Psoas muscle (tissue), 8 donors: ENCODE data around the gene C10orf67. TPM values are rescaled to one million over a fixed set of nuclear protein-coding genes. Genes with fewer than 3 reads are reported as not detected.
A peak's percentile ranks its signal among the peaks of the same experiment; 100 is the strongest.
"Not testable (repeated sequence)": the region's sequence is repeated elsewhere in the genome, so short reads cannot be mapped to it uniquely, and the experiment has no call there.

Experiments used
- ATAC-seq, 4 donors: fragments of 200-7000 bp; cut with Tn5 transposase; one replicate each; pipeline ENCODE4 v1.9.1; 2020; ENCODE audit warnings: moderate library complexity in 3 of 4, mild to moderate bottlenecking in 2 of 4
- DNase-seq, 2 donors: peaks; one replicate each; pipeline ENCODE4 v3.0.0-alpha.2; 2020
- H3K27ac ChIP-seq: fragments of 200-600 bp; one replicate; pipeline ENCODE4 v1.8.0; 2022
- H3K27me3 ChIP-seq, 3 donors: fragments of 200-600 bp in 1 of 3; one replicate each; pipeline versions ENCODE4 v1.6.1 to v1.8.0; 2013 to 2022; ENCODE audit warnings: low read length in 2 of 3, mild to moderate bottlenecking in 2 of 3, moderate library complexity in 1 of 3; ENCODE audit not compliant: insufficient read depth in 3 of 3
- H3K36me3 ChIP-seq, 2 donors: fragments of 200-600 bp in 1 of 2; one replicate each; pipeline versions ENCODE4 v1.6.1 to v1.8.0; 2013 to 2022; ENCODE audit warnings: low read depth in 1 of 2, mild to moderate bottlenecking in 1 of 2, moderate library complexity in 1 of 2; ENCODE audit not compliant: insufficient read depth in 1 of 2
- H3K4me1 ChIP-seq: fragments of 200-600 bp; one replicate; pipeline ENCODE4 v1.8.0; 2022
- H3K4me3 ChIP-seq: fragments of 200-600 bp; one replicate; pipeline ENCODE4 v1.8.0; 2022; ENCODE audit warnings: mild to moderate bottlenecking
- H3K9me3 ChIP-seq: fragments of 200-600 bp; one replicate; pipeline ENCODE4 v1.8.0; 2022
- CTCF ChIP-seq: fragments of 200-600 bp; IDR thresholded peaks from one replicate; pipeline ENCODE4 v1.8.0; 2022; ENCODE audit warnings: antibody characterized with exemption
- WGBS, 3 donors: extraction: QIAGEN DNeasy Blood & Tissue Kit; methylation state at CpG; one replicate each; pipeline versions ENCODE4 v1.1.6 to v1.1.7; 2013; 5-methylcytosine and 5-hydroxymethylcytosine counted together
- intact Hi-C, 2 donors: fragments of 100-400 bp; cut with DNase I; formaldehyde crosslinking; loops; one replicate each; pipeline versions ENCODE4 v1.11.0 to v1.14.2; 2022
- long read RNA-seq, 2 donors: library from polyadenylated mRNA; unstranded; transcript quantifications; one replicate each; pipeline ENCODE4 v2.0.0, GENCODE V29; 2021
- polyA plus RNA-seq, 3 donors: library from polyadenylated mRNA; stranded (reverse); fragments of 200-250 nt; gene quantifications; one replicate each; pipeline ENCODE4 v1.2.3, GENCODE V29; 2013
- total RNA-seq, 4 donors: library from RNA; stranded (reverse); fragmentation: NEBNext Ultra II Directional in 2 of 4; extraction: Animal tissue kit (Norgen Biotek cat#: 25700) in 2 of 4; gene quantifications; one replicate each; pipeline versions ENCODE4 v1.2.1 to v1.2.4, GENCODE V29; 2021 to 2023
- donor health status: healthy with polysubstance abuse.
- donor health status: DM: no; HTN: no; CAD: no; lungs with moderate emphysema.
- donor health status: Bipolar disorder and iron deficiency.
- donor health status: healthy.
- donor health status: DM: yes; HTN: yes; CAD: no.
- donor health status: DM: no; HTN: no; CAD: no.
- donor health status: DM: no; HTN: no; CAD: no.
- donor health status: DM: yes; HTN: yes; CAD: no.

Gene C10orf67
- under 1 TPM in 2 of 4 donors, not detected in 2; 0.30 to 0.67 TPM for total RNA-seq
- under 1 TPM; 0.01 to 0.06 (median 0.03) TPM for polyA plus RNA-seq
- long read RNA-seq, donor 1, partial matches to known transcripts, result 0 of 1 reads
- long read RNA-seq, donor 1, other reads (novel, unspliced or antisense), result 0 of 1 reads
- long read RNA-seq, donor 2, result 0 reads

DNA sequence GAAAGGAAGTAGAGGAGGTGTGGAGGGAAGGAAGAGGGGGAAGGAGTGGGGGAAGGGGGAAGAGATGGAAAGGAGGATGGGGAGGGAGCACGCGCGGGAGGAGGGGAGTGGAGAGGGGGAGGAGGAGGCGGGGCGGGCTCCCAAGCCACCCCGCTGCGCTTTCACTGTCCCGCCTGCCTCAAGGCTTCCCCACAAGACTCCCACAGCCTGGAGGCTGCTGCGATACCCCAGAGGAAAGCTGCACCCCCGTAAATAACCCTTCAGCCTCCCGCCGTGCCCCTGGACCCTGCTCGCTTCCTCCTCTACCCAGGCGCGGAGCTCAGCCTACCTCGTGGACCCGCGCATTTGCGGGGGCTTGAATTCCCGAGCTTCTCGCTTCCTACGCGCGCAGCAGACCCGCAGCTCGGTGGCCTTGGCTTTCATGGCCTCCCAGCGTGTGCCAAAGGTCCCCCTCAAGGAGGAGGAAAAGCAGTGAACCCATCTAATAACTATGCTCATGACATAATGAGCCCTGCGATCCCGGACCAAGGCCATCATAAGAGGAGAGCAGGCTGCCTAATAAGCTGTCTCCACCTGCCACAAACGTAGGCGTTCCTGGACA lies at the start of gene C10orf67:
Gene C10orf67, minus strand, starts transcription at position 557 of the 601 bp plus-strand sequence. Its CDS starts 23 bp downstream, at position 534.
- Histone ChIP-seq H3K27me3 (no peaks in the 10 kb centered on the region), H3K36me3 (no peaks in the 10 kb centered on the region), H3K9me3 (no peaks in the 10 kb centered on the region), H3K4me3 (peak within 1 kb of the TSS; percentile 68), H3K27ac (no peak within 1 kb of the TSS), H3K4me1 (peaks cover 16% of the 10 kb centered on the region)
- intact Hi-C loops, result no loop called here
- TF ChIP-seq CTCF, result no peak
- 0 to 2% (median 1%) methylated on average over 22 to 31 of the region's 31 CpGs for WGBS, 3 donors
- ATAC-seq, result peak; percentile 27 to 52 (median 44)
- DNase-seq, result peak; percentile 21 to 58

DNA sequence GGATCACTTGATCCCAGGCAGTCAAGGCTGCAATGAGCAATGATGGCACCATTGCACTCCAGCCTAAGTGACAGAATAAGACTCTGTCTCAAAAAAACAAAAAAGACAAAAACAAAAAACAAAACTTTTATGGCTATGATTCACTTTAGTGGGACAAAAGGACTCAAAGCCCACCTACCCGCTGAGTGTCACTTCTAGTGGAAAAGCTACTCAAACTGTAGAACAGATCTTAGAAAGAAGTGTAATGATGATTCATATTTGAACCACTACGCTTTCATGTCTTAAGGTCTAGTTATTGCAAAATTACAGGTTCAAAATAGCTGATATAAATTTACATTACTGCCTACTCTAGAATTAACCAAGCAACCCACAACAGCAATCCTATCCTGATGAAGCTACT lies 47.2 kb upstream of the C10orf67 start:
- Histone ChIP-seq H3K27ac (no peak overlapping the region), H3K4me1 (no peaks in the 10 kb centered on the region), H3K36me3 (no peaks in the 10 kb centered on the region), H3K4me3 (no peak overlapping the region), H3K9me3 (no peaks in the 10 kb centered on the region), H3K27me3 (no peaks in the 10 kb centered on the region)
- no peak for DNase-seq
- ATAC-seq, result no peak
- 74 to 98% (median 96%) methylated on average over 2 of the region's 2 CpGs for WGBS, 3 donors
- intact Hi-C loops, result no loop called here
- no peak for TF ChIP-seq CTCF

GRCh38 chr10:23390809-23391208 lies 46.2 kb upstream of the C10orf67 start:
- ATAC-seq (no peak), DNase-seq (no peak)
- TF ChIP-seq CTCF, result no peak
- intact Hi-C loops, result no loop called here
- Histone ChIP-seq H3K27ac (no peak overlapping the region), H3K4me1 (no peaks in the 10 kb centered on the region), H3K36me3 (no peaks in the 10 kb centered on the region), H3K9me3 (no peaks in the 10 kb centered on the region), H3K27me3 (no peaks in the 10 kb centered on the region), H3K4me3 (no peak overlapping the region)
- WGBS, 3 donors, result 87 to 95% (median 88%) methylated on average over 4 of the region's 4 CpGs

GRCh38 chr10:23390408-23390807 lies 45.8 kb upstream of the C10orf67 start:
- H3K27ac ChIP-seq, ATAC-seq, H3K27me3 ChIP-seq, H3K4me1 ChIP-seq, H3K9me3 ChIP-seq, H3K4me3 ChIP-seq, DNase-seq, H3K36me3 ChIP-seq, intact Hi-C loops: not testable (repeated sequence)
- 86 to 87% (median 87%) methylated on average over 10 of the region's 10 CpGs for WGBS, 3 donors

GRCh38 chr10:23387516-23387915 lies 42.9 kb upstream of the C10orf67 start:
- H3K4me1 ChIP-seq, H3K27ac ChIP-seq, DNase-seq, H3K27me3 ChIP-seq, H3K9me3 ChIP-seq, intact Hi-C loops, H3K36me3 ChIP-seq, H3K4me3 ChIP-seq, ATAC-seq: not testable (repeated sequence)
- 93 to 95% (median 94%) methylated on average over 3 of the region's 3 CpGs for WGBS, 3 donors

- Histone ChIP-seq H3K27ac (no peak overlapping the region), H3K36me3 (no peaks in the 10 kb centered on the region), H3K27me3 (no peaks in the 10 kb centered on the region), H3K4me3 (no peak overlapping the region), H3K4me1 (no peaks in the 10 kb centered on the region), H3K9me3 (no peaks in the 10 kb centered on the region)
- DNase-seq (no peak), ATAC-seq (no peak)
- WGBS, 3 donors, result 87 to 97% (median 95%) methylated on average over 3 of the region's 3 CpGs
- no peak for TF ChIP-seq CTCF
- intact Hi-C loops, result no loop called here
These were observed 41.5 kb upstream of the C10orf67 start for GRCh38 chr10:23386052-23386451.
